ENCODE results near the gene HSPA1B. TPM values are rescaled to one million over a fixed set of nuclear protein-coding genes. Genes with fewer than 3 reads are reported as not detected.

The HSPA1B gene
- total and polyA plus RNA-seq, 2 of the 4 experiments (the other 2 are of a cell fraction), result 61.1 to 93.6 TPM

- WGBS, 2 experiments (ENCODE audit: extremely low coverage in 2 of 2, insufficient read length in 1 of 2), result no CpG with 5 or more reads among the region's 3 CpGs
- Histone ChIP-seq H2AK9ac (replicated peaks; ENCODE audit: low read depth, low read length, poor library complexity) (no peak overlapping the region), H3K18ac (ENCODE audit: low read depth, low read length) (no peak overlapping the region), H2AK5ac (ENCODE audit: low read depth, low read length) (no peak overlapping the region), H3K79me1 (ENCODE audit: low read depth in 1 of 2, low read length in 2 of 2) (peaks cover 0 to 51% of the 10 kb centered on the region in 2 experiments), H3K9ac (ENCODE audit: low read depth, low read length) (no peak overlapping the region), H3K9me1 (ENCODE audit: insufficient read depth, low read length) (0 out of 2 replicates have a peak, but pooled peaks cover 3% of the 10 kb centered on the region), H4K5ac (ENCODE audit: low read depth, low read length) (no peak overlapping the region), H2BK20ac (ENCODE audit: low read depth, low read length) (no peak overlapping the region), H3K36me3 (ENCODE audit: control insufficient read depth, insufficient read depth, low read length) (peaks cover 18% of the 10 kb centered on the region), H3K14ac (replicated peaks; ENCODE audit: low read depth, low read length) (no peak overlapping the region), H2BK15ac (ENCODE audit: low read depth, low read length) (no peak overlapping the region), H4K8ac (ENCODE audit: low read depth in 2 of 2, low read length in 2 of 2) (no peak overlapping the region), H4K91ac (ENCODE audit: insufficient read depth, low read depth, low read length) (no peak overlapping the region), H3K27me3 (ENCODE audit: control insufficient read depth, insufficient read depth, low read length) (no peaks in the 10 kb centered on the region), H3K4me3 (ENCODE audit: insufficient read depth, low read depth, low read length) (no peak overlapping the region), H3K4ac (ENCODE audit: low read depth, low read length) (no peak overlapping the region), H2BK120ac (ENCODE audit: low read depth, low read length) (no peak overlapping the region), H2AFZ (replicated peaks; ENCODE audit: low read length, poor library complexity) (no peak overlapping the region), H3K56ac (ENCODE audit: extremely low read depth, insufficient read depth, low read length) (no peak overlapping the region), H2BK5ac (ENCODE audit: low read depth, low read length, poor library complexity, severe bottlenecking) (no peak overlapping the region), H4K20me1 (ENCODE audit: insufficient read depth, low read length) (no peaks in the 10 kb centered on the region), H3K27ac (ENCODE audit: insufficient read depth, low read length) (no peak overlapping the region), H3K23ac (ENCODE audit: low read depth, low read length) (no peak overlapping the region), H3K9me3 (ENCODE audit: control insufficient read depth, insufficient read depth, low read length) (no peaks in the 10 kb centered on the region), H3K4me1 (ENCODE audit: control insufficient read depth, insufficient read depth, low read length) (no peaks in the 10 kb centered on the region; the same call in 1 of the 2 replicates), H3K4me2 (ENCODE audit: low read depth, low read length) (no peak overlapping the region)
- DNase-seq, result no peak
- in situ Hi-C loops (cut with MboI; ENCODE audit: low sequenced_read_pairs), result no loop called here
- BruUV-seq (replicated peaks), result no TSS peak
- intact Hi-C loops (cut with micrococcal nuclease), result no loop called here
- no peak for ATAC-seq (ENCODE audit: low read depth)
- no peak for TF ChIP-seq BHLHE40 (IDR thresholded peaks at IDR 0.05; ENCODE audit: low read depth, low read length)
- dilution Hi-C loops (cut with HindIII; ENCODE audit: low sequenced_read_pairs, unreplicated experiment), result no loop called here
- ChIA-PET CTCF (interaction anchor here (0.6 to 1.2 kb wide), 2 partner anchors 11 to 47 kb away, joined by 3 read pairs; no protein-coding TSS in a partner anchor), POLR2A (ENCODE audit: unreplicated experiment) (no interaction called here)
These were observed 35.5 kb upstream of the HSPA1B start for GRCh38 chr6:31792090-31792374.

Data from IMR-90 (cell line).